Measurements from ENCODE around the gene NOS3.

Gene NOS3

GRCh38 chr7:150946421-150947240 is 44.2 kb upstream of the NOS3 start:
- TF ChIP-seq TAF1 (IDR thresholded peaks at IDR 0.05; ENCODE audit: borderline replicate concordance, insufficient read depth, low read length) (no peak), FOXP2 (optimal IDR thresholded peaks at IDR 0.05; ENCODE audit: borderline replicate concordance, extremely low read depth, extremely low read length, insufficient read depth) (no peak), POLR2AphosphoS5 (IDR thresholded peaks at IDR 0.05; ENCODE audit: low read depth, low read length) (no peak), SIN3A (IDR thresholded peaks at IDR 0.05; ENCODE audit: borderline replicate concordance, insufficient read depth, low read length) (no peak), REST (IDR thresholded peaks at IDR 0.05; ENCODE audit: insufficient read depth in 1 of 2, low read depth in 2 of 2, low read length in 2 of 2) (no peak)

GRCh38 chr7:150947241-150947745 is 43.5 kb upstream of the NOS3 start:
- no peak for TF ChIP-seq TAF1 (IDR thresholded peaks at IDR 0.05; ENCODE audit: borderline replicate concordance, insufficient read depth, low read length)
- no peak for TF ChIP-seq FOXP2 (optimal IDR thresholded peaks at IDR 0.05; ENCODE audit: borderline replicate concordance, extremely low read depth, extremely low read length, insufficient read depth)
- no peak for TF ChIP-seq SIN3A (IDR thresholded peaks at IDR 0.05; ENCODE audit: borderline replicate concordance, insufficient read depth, low read length)
- no peak for TF ChIP-seq REST (IDR thresholded peaks at IDR 0.05; ENCODE audit: insufficient read depth in 1 of 2, low read depth in 2 of 2, low read length in 2 of 2)
- TF ChIP-seq POLR2AphosphoS5 (IDR thresholded peaks at IDR 0.05; ENCODE audit: low read depth, low read length), result no peak

- no peak for TF ChIP-seq SIN3A (IDR thresholded peaks at IDR 0.05; ENCODE audit: borderline replicate concordance, insufficient read depth, low read length)
- no peak for TF ChIP-seq POLR2AphosphoS5 (IDR thresholded peaks at IDR 0.05; ENCODE audit: low read depth, low read length)
- no peak for TF ChIP-seq TAF1 (IDR thresholded peaks at IDR 0.05; ENCODE audit: borderline replicate concordance, insufficient read depth, low read length)
- TF ChIP-seq REST (IDR thresholded peaks at IDR 0.05; ENCODE audit: insufficient read depth in 1 of 2, low read depth in 2 of 2, low read length in 2 of 2), result no peak
- TF ChIP-seq FOXP2 (optimal IDR thresholded peaks at IDR 0.05; ENCODE audit: borderline replicate concordance, extremely low read depth, extremely low read length, insufficient read depth), result no peak
These were observed 42.8 kb upstream of the NOS3 start for GRCh38 chr7:150947761-150948651.

GRCh38 chr7:150948791-150949251 is 42.0 kb upstream of the NOS3 start:
- TF ChIP-seq SIN3A (IDR thresholded peaks at IDR 0.05; ENCODE audit: borderline replicate concordance, insufficient read depth, low read length) (no peak), TAF1 (IDR thresholded peaks at IDR 0.05; ENCODE audit: borderline replicate concordance, insufficient read depth, low read length) (no peak), POLR2AphosphoS5 (IDR thresholded peaks at IDR 0.05; ENCODE audit: low read depth, low read length) (no peak), FOXP2 (optimal IDR thresholded peaks at IDR 0.05; ENCODE audit: borderline replicate concordance, extremely low read depth, extremely low read length, insufficient read depth) (no peak), REST (IDR thresholded peaks at IDR 0.05; ENCODE audit: insufficient read depth in 1 of 2, low read depth in 2 of 2, low read length in 2 of 2) (no peak)

Measured in PFSK-1 (cell line).